OCI-LY1 (cell line): Measurements from ENCODE around the gene G2E3.
"Not testable (repeated sequence)": the region's sequence is repeated elsewhere in the genome, so short reads cannot be mapped to it uniquely, and the experiment has no call there.

Experiments
- EZH2 ChIP-seq: fragments of 200-600 bp; sonication (generic), shearing (Covaris generic); IDR thresholded peaks from 2 replicates; pipeline ENCODE4 v1.8.0; 2017; ENCODE audit warnings: borderline replicate concordance, mixed run types, mild to moderate bottlenecking, antibody characterized with exemption, low read length, moderate library complexity, mixed read lengths
- TF ChIP-seq, protein P1 (sequence below): fragments of 200-600 bp; sonication (generic), shearing (Covaris generic); IDR thresholded peaks from 2 replicates; pipeline ENCODE4 v1.5.1; 2017; ENCODE audit warnings: mild to moderate bottlenecking, antibody characterized with exemption, low read length, moderate library complexity, mixed read lengths

- not testable (repeated sequence) for TF ChIP-seq EZH2
- TF ChIP-seq, protein P1, sequence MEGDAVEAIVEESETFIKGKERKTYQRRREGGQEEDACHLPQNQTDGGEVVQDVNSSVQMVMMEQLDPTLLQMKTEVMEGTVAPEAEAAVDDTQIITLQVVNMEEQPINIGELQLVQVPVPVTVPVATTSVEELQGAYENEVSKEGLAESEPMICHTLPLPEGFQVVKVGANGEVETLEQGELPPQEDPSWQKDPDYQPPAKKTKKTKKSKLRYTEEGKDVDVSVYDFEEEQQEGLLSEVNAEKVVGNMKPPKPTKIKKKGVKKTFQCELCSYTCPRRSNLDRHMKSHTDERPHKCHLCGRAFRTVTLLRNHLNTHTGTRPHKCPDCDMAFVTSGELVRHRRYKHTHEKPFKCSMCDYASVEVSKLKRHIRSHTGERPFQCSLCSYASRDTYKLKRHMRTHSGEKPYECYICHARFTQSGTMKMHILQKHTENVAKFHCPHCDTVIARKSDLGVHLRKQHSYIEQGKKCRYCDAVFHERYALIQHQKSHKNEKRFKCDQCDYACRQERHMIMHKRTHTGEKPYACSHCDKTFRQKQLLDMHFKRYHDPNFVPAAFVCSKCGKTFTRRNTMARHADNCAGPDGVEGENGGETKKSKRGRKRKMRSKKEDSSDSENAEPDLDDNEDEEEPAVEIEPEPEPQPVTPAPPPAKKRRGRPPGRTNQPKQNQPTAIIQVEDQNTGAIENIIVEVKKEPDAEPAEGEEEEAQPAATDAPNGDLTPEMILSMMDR: not testable (repeated sequence)
Observed at GRCh38 chr14:30604696-30605095, 45.7 kb downstream of the G2E3 start.
